GM12878 (cell line): ENCODE measurements around the gene BTBD10. TPM values are rescaled to one million over a fixed set of nuclear protein-coding genes. Genes with fewer than 3 reads are reported as not detected.

Experiments used
- ATAC-seq: fragments of 200-7000 bp; cut with Tn5 transposase; 3 replicates; pipeline ENCODE4 v1.9.1; 2020; ENCODE audit warnings: mild to moderate bottlenecking, moderate library complexity
- BruUV-seq: library from RNA; stranded (reverse); fragments of 400-500 nt; replicated peaks from 2 replicates; lab custom pipeline; 2021; lab: Mats Ljungman, UMichigan
- CTCF ChIA-PET: fragments of 300-600 bp; sonication (Branson Sonifier 250); formaldehyde crosslinking; extraction: SDS; loops from one replicate; lab custom pipeline; 2021; ENCODE audit warnings: inconsistent platforms; lab: Yijun Ruan, JAX
- POLR2A ChIA-PET: fragments of 350-600 bp; formaldehyde crosslinking; extraction: SDS; loops from one replicate; lab custom pipeline; 2021; ENCODE audit warnings: inconsistent platforms; lab: Charles Lee
- RAD21 ChIA-PET: fragments of 300-600 bp; sonication (Branson Sonifier 250); formaldehyde crosslinking; loops from one replicate; lab custom pipeline; 2023; ENCODE audit warnings: antibody characterized with exemption; ENCODE audit not compliant: unreplicated experiment; lab: Charles Lee
- SMC1A ChIA-PET: fragments of 300-600 bp; sonication (Branson Sonifier 250); formaldehyde crosslinking; loops from one replicate; lab custom pipeline; 2023; ENCODE audit not compliant: unreplicated experiment, uncharacterized antibody; lab: Charles Lee
- DNase-seq: peaks from one replicate; pipeline ENCODE4 v3.0.0-alpha.2; 2011; ENCODE audit warnings: low read depth, low spot score
- FAIRE-seq: peaks from 3 replicates; lab custom pipeline; 2011; peaks lifted over from hg19 to GRCh38; lab: Jason Lieb, UNC
- H2AFZ ChIP-seq: 2 replicates; pipeline ENCODE4 v1.6.0; 2011; ENCODE audit warnings: low read depth, low read length, control low read depth; ENCODE audit not compliant: control insufficient read depth
- H3K27ac ChIP-seq: 2 replicates; pipeline ENCODE4 v1.5.1; 2011; ENCODE audit warnings: control low read depth; ENCODE audit not compliant: control insufficient read depth, insufficient read depth
- H3K27me3 ChIP-seq, 2 experiments: replicated peaks in 1 of 2; 2 replicates each; pipeline versions ENCODE4 v1.6.0 to v1.6.1; 2011; ENCODE audit warnings: low read length in 1 of 2; ENCODE audit not compliant: control insufficient read depth in 2 of 2, insufficient read depth in 2 of 2
- H3K36me3 ChIP-seq, 2 experiments: 2 replicates each; pipeline ENCODE4 v1.5.1; 2011; ENCODE audit warnings: low read length in 1 of 2; ENCODE audit not compliant: control insufficient read depth in 2 of 2, insufficient read depth in 2 of 2
- H3K4me1 ChIP-seq: 2 replicates; pipeline ENCODE4 v1.6.1; 2011; ENCODE audit warnings: mild to moderate bottlenecking, low read length, moderate library complexity, mixed read lengths; ENCODE audit not compliant: control insufficient read depth, insufficient read depth
- H3K4me2 ChIP-seq: 2 replicates; pipeline ENCODE4 v1.6.0; 2011; ENCODE audit warnings: control low read depth; ENCODE audit not compliant: control insufficient read depth, insufficient read depth
- H3K4me3 ChIP-seq: fragments of 200-600 bp; sonication (generic); 2 replicates; pipeline ENCODE4 v1.5.1; 2016
- H3K79me2 ChIP-seq: 2 replicates; pipeline ENCODE4 v1.6.0; 2011; ENCODE audit warnings: low read length; ENCODE audit not compliant: control insufficient read depth, insufficient read depth
- H3K9ac ChIP-seq: 2 replicates; pipeline ENCODE4 v1.8.0; 2011; ENCODE audit warnings: low read length, control low read depth, mixed read lengths; ENCODE audit not compliant: control insufficient read depth, insufficient read depth
- H3K9me3 ChIP-seq: replicated peaks from 3 replicates; pipeline ENCODE4 v1.5.1; 2011; ENCODE audit warnings: mild to moderate bottlenecking, low read length; ENCODE audit not compliant: control insufficient read depth, insufficient read depth
- H4K20me1 ChIP-seq: 2 replicates; pipeline ENCODE4 v1.6.0; 2011; ENCODE audit not compliant: control insufficient read depth, insufficient read depth
- NFIC ChIP-seq: IDR thresholded peaks from 2 replicates; pipeline ENCODE4 v1.6.1; 2012; ENCODE audit warnings: low read depth, mild to moderate bottlenecking, inconsistent platforms, low read length, moderate library complexity
- NFXL1 ChIP-seq: fragments of 450-650 bp; IDR thresholded peaks from 2 replicates; pipeline ENCODE4 v1.6.1; 2017; ENCODE audit warnings: antibody characterized with exemption, mild to moderate bottlenecking, borderline replicate concordance
- POLR2AphosphoS5 ChIP-seq: IDR thresholded peaks from 2 replicates; pipeline ENCODE4 v1.6.1; 2011; ENCODE audit warnings: mild to moderate bottlenecking, low read length, inconsistent platforms
- TARDBP ChIP-seq: IDR thresholded peaks from 2 replicates; pipeline ENCODE4 v1.6.1; 2016; ENCODE audit warnings: borderline replicate concordance
- YBX1 ChIP-seq: fragments of 450-650 bp; IDR thresholded peaks from 2 replicates; pipeline ENCODE4 v1.6.1; 2016; ENCODE audit warnings: antibody characterized with exemption
- WGBS: methylation state at CpG from one replicate; pipeline ENCODE4 v1.1.6; 2016; ENCODE audit warnings: low lambda C conversion rate; ENCODE audit not compliant: insufficient replicate concordance, insufficient coverage; ENCODE audit errors: missing lambda C conversion rate; 5-methylcytosine and 5-hydroxymethylcytosine counted together
- in situ Hi-C: fragments of 300-500 bp; cut with MboI; formaldehyde crosslinking; loops from 9 replicates; pipeline ENCODE4 v1.14.3; 2018; ENCODE audit warnings: mixed read lengths
- intact Hi-C: fragments of 100-400 bp; cut with micrococcal nuclease; formaldehyde crosslinking; loops from one replicate; pipeline ENCODE4 v1.14.2; 2022; ENCODE audit not compliant: unreplicated experiment
- polyA plus RNA-seq, 11 experiments: library from polyadenylated mRNA; depleted of rRNA in 4 of 11; unstranded in 6 of 11; stranded (reverse) in 5 of 11; fragments of >200 nt; fragmentation: Nextera tagmentation in 4 of 11; fragmentation: Illumina TruSeq in 1 of 11; extraction: Ambion mirVana in 4 of 11; extraction: Trizol in 1 of 11; gene quantifications; 1 replicate in 1 of 11; 2 replicates in 10 of 11; pipeline versions ENCODE4 v1.2.1 to v1.2.3, GENCODE V29; 2011 to 2016; ENCODE audit warnings: inconsistent platforms in 2 of 11, missing spikeins in 2 of 11, low read depth in 1 of 11
- total RNA-seq, 4 experiments: library from RNA; depleted of rRNA in 3 of 4; stranded (reverse); fragments of >200 nt in 3 of 4; fragmentation: Illumina TruSeq in 1 of 4; extraction: Trizol in 1 of 4; gene quantifications; 2 replicates each; pipeline versions ENCODE4 v1.2.1 to v1.2.3, GENCODE V29; 2013 to 2021
- TF ChIP-seq, protein P1 (sequence below): fragments of 450-650 bp; IDR thresholded peaks from 2 replicates; pipeline ENCODE4 v1.6.1; 2016; ENCODE audit warnings: mild to moderate bottlenecking
- TF ChIP-seq, protein P2 (sequence below): fragments of 450-650 bp; formaldehyde crosslinking; IDR thresholded peaks from 2 replicates; pipeline ENCODE4 v1.5.0; 2022; ENCODE audit warnings: mild to moderate bottlenecking, missing genetic modification characterization

Gene BTBD10
- total and polyA plus RNA-seq, 10 of the 15 experiments (the other 5 are each of a cell fraction or from before 2014, with no cell fraction given), result 20.8 to 38.8 (median 26.9) TPM

DNA sequence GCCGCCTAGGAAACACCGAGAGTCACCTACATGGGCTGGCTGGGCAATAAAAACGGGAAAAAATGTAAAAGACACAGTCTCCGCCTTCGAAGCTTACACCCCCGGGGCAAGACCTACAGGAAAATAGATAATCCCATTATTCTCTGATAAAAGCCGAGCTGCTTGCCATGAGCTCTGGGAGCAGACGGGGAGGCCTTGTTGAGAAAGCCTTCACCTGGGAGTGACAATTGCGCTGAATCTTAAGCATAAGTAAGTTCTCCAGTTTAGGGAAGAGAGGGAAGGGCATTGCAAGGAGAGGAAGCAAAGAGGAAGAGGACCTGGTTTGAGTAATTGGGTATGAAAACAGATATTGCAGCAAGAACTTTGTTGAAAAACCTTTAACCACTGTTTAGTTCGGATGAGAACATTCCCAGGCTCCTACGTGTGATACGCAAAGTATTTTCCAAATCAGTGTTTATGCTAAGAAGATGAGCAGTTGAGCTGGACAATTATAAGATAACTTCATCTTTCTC lies 813 bp upstream of the BTBD10 start:
- H3K4me2 ChIP-seq, result peak overlapping the region; percentile 86
- peaks cover 25% of the 10 kb centered on the region for H3K79me2 ChIP-seq
- DNase-seq (no peak), FAIRE-seq (no peak), ATAC-seq (no peak)
- H3K9me3 ChIP-seq, result no peaks in the 10 kb centered on the region; the same call in 2 of the 3 replicates
- in situ Hi-C loops (no loop called here), intact Hi-C loops (loop anchor here (5.0 to 10.0 kb wide), 3 partner anchors 203 to 499 kb away; partner anchors contain the start of gene FAR1)
- H4K20me1 ChIP-seq, result no peaks in the 10 kb centered on the region
- CTCF ChIA-PET, result interaction anchor here (0.6 to 3.8 kb wide), 19 partner anchors 9 to 280 kb away, joined by 3 to 36 read pairs (median 4); no protein-coding TSS in a partner anchor
- TF ChIP-seq, protein P1, sequence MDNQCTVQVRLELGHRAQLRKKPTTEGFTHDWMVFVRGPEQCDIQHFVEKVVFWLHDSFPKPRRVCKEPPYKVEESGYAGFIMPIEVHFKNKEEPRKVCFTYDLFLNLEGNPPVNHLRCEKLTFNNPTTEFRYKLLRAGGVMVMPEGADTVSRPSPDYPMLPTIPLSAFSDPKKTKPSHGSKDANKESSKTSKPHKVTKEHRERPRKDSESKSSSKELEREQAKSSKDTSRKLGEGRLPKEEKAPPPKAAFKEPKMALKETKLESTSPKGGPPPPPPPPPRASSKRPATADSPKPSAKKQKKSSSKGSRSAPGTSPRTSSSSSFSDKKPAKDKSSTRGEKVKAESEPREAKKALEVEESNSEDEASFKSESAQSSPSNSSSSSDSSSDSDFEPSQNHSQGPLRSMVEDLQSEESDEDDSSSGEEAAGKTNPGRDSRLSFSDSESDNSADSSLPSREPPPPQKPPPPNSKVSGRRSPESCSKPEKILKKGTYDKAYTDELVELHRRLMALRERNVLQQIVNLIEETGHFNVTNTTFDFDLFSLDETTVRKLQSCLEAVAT, result no peak
- TF ChIP-seq, protein P2, sequence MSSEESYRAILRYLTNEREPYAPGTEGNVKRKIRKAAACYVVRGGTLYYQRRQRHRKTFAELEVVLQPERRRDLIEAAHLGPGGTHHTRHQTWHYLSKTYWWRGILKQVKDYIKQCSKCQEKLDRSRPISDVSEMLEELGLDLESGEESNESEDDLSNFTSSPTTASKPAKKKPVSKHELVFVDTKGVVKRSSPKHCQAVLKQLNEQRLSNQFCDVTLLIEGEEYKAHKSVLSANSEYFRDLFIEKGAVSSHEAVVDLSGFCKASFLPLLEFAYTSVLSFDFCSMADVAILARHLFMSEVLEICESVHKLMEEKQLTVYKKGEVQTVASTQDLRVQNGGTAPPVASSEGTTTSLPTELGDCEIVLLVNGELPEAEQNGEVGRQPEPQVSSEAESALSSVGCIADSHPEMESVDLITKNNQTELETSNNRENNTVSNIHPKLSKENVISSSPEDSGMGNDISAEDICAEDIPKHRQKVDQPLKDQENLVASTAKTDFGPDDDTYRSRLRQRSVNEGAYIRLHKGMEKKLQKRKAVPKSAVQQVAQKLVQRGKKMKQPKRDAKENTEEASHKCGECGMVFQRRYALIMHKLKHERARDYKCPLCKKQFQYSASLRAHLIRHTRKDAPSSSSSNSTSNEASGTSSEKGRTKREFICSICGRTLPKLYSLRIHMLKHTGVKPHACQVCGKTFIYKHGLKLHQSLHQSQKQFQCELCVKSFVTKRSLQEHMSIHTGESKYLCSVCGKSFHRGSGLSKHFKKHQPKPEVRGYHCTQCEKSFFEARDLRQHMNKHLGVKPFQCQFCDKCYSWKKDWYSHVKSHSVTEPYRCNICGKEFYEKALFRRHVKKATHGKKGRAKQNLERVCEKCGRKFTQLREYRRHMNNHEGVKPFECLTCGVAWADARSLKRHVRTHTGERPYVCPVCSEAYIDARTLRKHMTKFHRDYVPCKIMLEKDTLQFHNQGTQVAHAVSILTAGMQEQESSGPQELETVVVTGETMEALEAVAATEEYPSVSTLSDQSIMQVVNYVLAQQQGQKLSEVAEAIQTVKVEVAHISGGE (CRISPR knock-in tag), result no peak
- TF ChIP-seq NFXL1, result no peak
- TF ChIP-seq YBX1, result no peak
- no peak for TF ChIP-seq NFIC
- no peak for TF ChIP-seq POLR2AphosphoS5
- no peak for TF ChIP-seq TARDBP
- H3K4me1 ChIP-seq, result no peaks in the 10 kb centered on the region
- H2AFZ ChIP-seq, result peak overlapping the region; percentile 92
- H3K27me3 ChIP-seq, result no peaks in the 10 kb centered on the region
- no TSS peak for BruUV-seq
- SMC1A ChIA-PET, result interaction anchor here (0.5 to 4.7 kb wide), 18 partner anchors 13 to 272 kb away, joined by 3 to 18 read pairs (median 3); no protein-coding TSS in a partner anchor
- H3K27ac ChIP-seq, result peak overlapping the region; percentile 88
- POLR2A ChIA-PET, result interaction anchor here (0.6 to 2.6 kb wide), 12 partner anchors 10 to 588 kb away, joined by 3 to 11 read pairs (median 3); partner anchors contain the start of gene FAR1
- peak overlapping the region; percentile 76 for H3K9ac ChIP-seq
- no peaks in the 10 kb centered on the region for H3K36me3 ChIP-seq
- 31% methylated on average over 12 of the region's 12 CpGs for WGBS
- peak overlapping the region; percentile 75 for H3K4me3 ChIP-seq
- RAD21 ChIA-PET, result interaction anchor here (1.2 to 4.8 kb wide), 3 partner anchors 14 to 125 kb away, joined by 4 to 30 read pairs (median 10); no protein-coding TSS in a partner anchor
